HepG2 (cell line): ENCODE measurements around the gene GAD2. TPM values are rescaled to one million over a fixed set of nuclear protein-coding genes. Genes with fewer than 3 reads are reported as not detected.

Experiments
- ATAC-seq: fragments of 200-7000 bp; cut with Tn5 transposase; 3 replicates; pipeline ENCODE4 v1.9.1; 2020; ENCODE audit warnings: mild to moderate bottlenecking, moderate library complexity
- BruUV-seq: library from RNA; stranded (reverse); fragments of 400-500 nt; replicated peaks from 2 replicates; lab custom pipeline; 2021; lab: Mats Ljungman, UMichigan
- CTCF ChIA-PET: fragments of 300-600 bp; formaldehyde crosslinking; extraction: SDS; loops from one replicate; lab custom pipeline; 2021; ENCODE audit warnings: low total read pairs, inconsistent platforms, low intra/inter-chr PET ratio; lab: Yijun Ruan, JAX
- POLR2A ChIA-PET: fragments of 350-600 bp; sonication (Branson Sonifier 250); formaldehyde crosslinking; loops from one replicate; lab custom pipeline; 2020; ENCODE audit warnings: antibody characterized with exemption, inconsistent platforms; lab: Yijun Ruan, JAX
- DNase-seq: peaks from one replicate; pipeline ENCODE4 v3.0.0-alpha.2; 2015; ENCODE audit warnings: low spot score
- FAIRE-seq: peaks from 3 replicates; lab custom pipeline; 2011; peaks lifted over from hg19 to GRCh38; lab: Jason Lieb, UNC
- H2AFZ ChIP-seq: one replicate; pipeline ENCODE4 v1.6.1; 2011; ENCODE audit warnings: low read length, inconsistent platforms
- H3K27ac ChIP-seq: fragments of 300-600 bp; 3 replicates; pipeline ENCODE4 v1.8.0; 2011; ENCODE audit warnings: mixed run types, mild to moderate bottlenecking, mixed read lengths, low read length, inconsistent platforms; ENCODE audit not compliant: insufficient read depth; ENCODE audit errors: extremely low read length
- H3K27me3 ChIP-seq, 2 experiments: fragments of 200-600 bp in 1 of 2; 2 replicates in 1 of 2; 3 replicates in 1 of 2; pipeline versions ENCODE4 v1.6.0 to v1.8.0; 2011; ENCODE audit warnings: low read length in 2 of 2, mild to moderate bottlenecking in 2 of 2, moderate library complexity in 2 of 2, inconsistent platforms in 1 of 2; ENCODE audit not compliant: insufficient read depth in 2 of 2, control insufficient read depth in 1 of 2
- H3K36me3 ChIP-seq, 2 experiments: fragments of 200-600 bp in 1 of 2; replicated peaks in 1 of 2; 2 replicates in 1 of 2; 3 replicates in 1 of 2; pipeline versions ENCODE4 v1.5.1 to v1.8.0; 2011; ENCODE audit warnings: low read length in 2 of 2, inconsistent platforms in 1 of 2; ENCODE audit not compliant: insufficient read depth in 2 of 2, control insufficient read depth in 1 of 2
- H3K4me1 ChIP-seq: 2 replicates; pipeline ENCODE4 v1.5.1; 2012; ENCODE audit warnings: low read length, inconsistent platforms; ENCODE audit not compliant: insufficient read depth
- H3K4me2 ChIP-seq: 2 replicates; pipeline ENCODE4 v1.6.0; 2011; ENCODE audit warnings: low read depth, low read length, inconsistent platforms
- H3K4me3 ChIP-seq, 3 experiments: fragments of 200-600 bp in 1 of 3; sonication (generic), shearing (Covaris generic) in 1 of 3; replicated peaks in 1 of 3; 2 replicates each; pipeline ENCODE4 v1.5.1; 2011 to 2016; ENCODE audit warnings: low read length in 3 of 3, inconsistent platforms in 2 of 3, low read depth in 2 of 3, mild to moderate bottlenecking in 2 of 3, control low read depth in 1 of 3, mixed read lengths in 1 of 3; ENCODE audit not compliant: insufficient read depth in 1 of 3
- H3K79me2 ChIP-seq: one replicate; pipeline ENCODE4 v1.6.1; 2011; ENCODE audit warnings: low read length, inconsistent platforms; ENCODE audit not compliant: insufficient read depth
- H3K9ac ChIP-seq: 2 replicates; pipeline ENCODE4 v1.6.0; 2011; ENCODE audit warnings: mild to moderate bottlenecking, low read depth, low read length, inconsistent platforms; ENCODE audit not compliant: insufficient read depth
- H3K9me3 ChIP-seq: 2 replicates; pipeline ENCODE4 v1.5.1; 2012; ENCODE audit warnings: mild to moderate bottlenecking, low read length
- H4K20me1 ChIP-seq: 2 replicates; pipeline ENCODE4 v1.6.0; 2011; ENCODE audit warnings: inconsistent platforms, mild to moderate bottlenecking, low read length, moderate library complexity; ENCODE audit not compliant: insufficient read depth
- BORCS8-MEF2B ChIP-seq: sonication (generic); formaldehyde crosslinking; IDR thresholded peaks from 2 replicates; pipeline ENCODE4 v1.8.0; 2022; ENCODE audit warnings: mild to moderate bottlenecking, missing genetic modification reagents
- HMG20B ChIP-seq: conservative IDR thresholded peaks from 2 replicates; pipeline ENCODE4 v1.6.1; 2016; ENCODE audit warnings: missing genetic modification reagents, missing compliant biosample characterization
- PITX1 ChIP-seq: sonication (generic); formaldehyde crosslinking; IDR thresholded peaks from 2 replicates; pipeline ENCODE4 v1.5.1; 2020; ENCODE audit warnings: mild to moderate bottlenecking, missing genetic modification reagents
- ZNF598 ChIP-seq: sonication (generic); formaldehyde crosslinking; IDR thresholded peaks from 2 replicates; pipeline ENCODE4 v1.5.1; 2020; ENCODE audit warnings: mild to moderate bottlenecking, missing genetic modification reagents, borderline replicate concordance
- ZNF777 ChIP-seq: sonication (generic); formaldehyde crosslinking; IDR thresholded peaks from 2 replicates; pipeline ENCODE4 v1.4.0; 2020; ENCODE audit warnings: missing genetic modification reagents
- WGBS: methylation state at CpG from one replicate; pipeline ENCODE4 v1.1.6; 2017; ENCODE audit warnings: low lambda C conversion rate; 5-methylcytosine and 5-hydroxymethylcytosine counted together
- in situ Hi-C: cut with HindIII; loops from 2 replicates; pipeline ENCODE4 v1.10.0; 2017; ENCODE audit warnings: low pct_unique_long_range_greater_than_20kb; ENCODE audit not compliant: extremely low pct_ligation_motif_present
- intact Hi-C: fragments of 100-400 bp; cut with micrococcal nuclease; formaldehyde crosslinking; loops from one replicate; pipeline ENCODE4 v1.10.0; 2022; ENCODE audit not compliant: unreplicated experiment
- polyA plus RNA-seq, 8 experiments: library from polyadenylated mRNA; depleted of rRNA in 3 of 8; stranded (reverse) in 7 of 8; unstranded in 1 of 8; fragments of >200 nt; fragmentation: Illumina TruSeq in 4 of 8; extraction: Trizol in 4 of 8; gene quantifications; 2 replicates each; pipeline versions ENCODE4 v1.2.1 to v1.2.3, GENCODE V29; 2011 to 2016; ENCODE audit warnings: low read depth in 4 of 8, missing spikeins in 1 of 8, mixed read lengths in 1 of 8; ENCODE audit not compliant: insufficient read depth in 1 of 8
- total RNA-seq, 5 experiments: library from RNA; depleted of rRNA; stranded (reverse); fragments of >200 nt; fragmentation: Illumina TruSeq; extraction: Trizol; gene quantifications; 2 replicates each; pipeline ENCODE4 v1.2.3, GENCODE V29; 2016; ENCODE audit warnings: low read depth in 1 of 5
- TF ChIP-seq, protein P1 (sequence below): sonication (generic); formaldehyde crosslinking; IDR thresholded peaks from 2 replicates; pipeline ENCODE4 v1.4.0; 2020; ENCODE audit warnings: missing genetic modification reagents
- TF ChIP-seq, protein P2 (sequence below): sonication (generic); formaldehyde crosslinking; IDR thresholded peaks from 2 replicates; pipeline ENCODE4 v1.5.0; 2020; ENCODE audit warnings: mild to moderate bottlenecking, missing genetic modification reagents, borderline replicate concordance
- TF ChIP-seq, protein P3 (sequence below): sonication (generic); formaldehyde crosslinking; conservative IDR thresholded peaks from 2 replicates; pipeline ENCODE4 v1.4.0; 2020; ENCODE audit warnings: missing genetic modification reagents
- TF ChIP-seq, protein P4 (sequence below): sonication (generic); formaldehyde crosslinking; IDR thresholded peaks from 2 replicates; pipeline ENCODE4 v1.5.0; 2020; ENCODE audit warnings: mild to moderate bottlenecking, missing genetic modification reagents, moderate library complexity

GAD2 gene
- total and polyA plus RNA-seq, 2 of the 13 experiments (the other 11 are each of a cell fraction or from before 2014, with no cell fraction given): not detected

DNA sequence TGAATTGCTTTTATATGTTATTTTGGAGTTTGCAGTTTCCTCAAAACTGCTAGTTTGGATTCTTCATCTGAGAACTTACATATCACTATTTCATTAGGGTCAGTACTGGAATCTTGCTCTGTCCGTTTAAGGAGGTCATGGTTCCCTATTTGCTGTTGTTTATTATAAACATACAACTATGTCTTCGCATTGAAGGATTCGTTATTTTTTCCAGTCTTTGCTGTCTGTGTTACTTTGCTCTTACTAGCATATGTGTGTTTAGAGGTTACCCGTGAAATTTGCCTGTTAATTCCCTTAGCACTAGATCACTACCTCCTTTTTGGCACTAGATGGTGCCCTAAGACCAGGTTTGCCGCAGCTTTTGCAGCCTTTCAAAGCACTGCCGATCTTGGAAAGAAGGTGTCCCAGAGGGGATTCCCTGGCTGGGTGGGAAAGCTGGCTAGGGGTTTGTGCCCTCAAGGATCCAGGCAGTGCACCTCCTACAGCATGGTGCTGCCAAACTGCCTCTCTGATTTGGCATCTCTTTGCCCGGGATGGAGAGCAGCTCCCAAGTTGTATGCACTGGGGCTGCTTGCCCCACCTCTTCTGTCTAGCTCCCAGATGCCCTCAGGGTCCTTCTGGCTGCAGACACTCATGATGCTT lies 118.5 kb downstream of the GAD2 start:
- ATAC-seq: peak; percentile 88
- POLR2A ChIA-PET: no interaction called here
- H3K4me1 ChIP-seq: peaks cover 5% of the 10 kb centered on the region
- peak; percentile 50 for DNase-seq
- BruUV-seq: no TSS peak
- WGBS: 1% methylated on average over 6 of the region's 7 CpGs
- H3K27me3 ChIP-seq: peaks cover 0 to 4% of the 10 kb centered on the region in 2 experiments; a peak in 1 of 5 replicates
- no peak overlapping the region for H2AFZ ChIP-seq
- no peaks in the 10 kb centered on the region for H3K9me3 ChIP-seq
- peak; percentile 77 for FAIRE-seq
- in situ Hi-C loops (loop anchor here (5.0 to 25.0 kb wide), 3 partner anchors 227 to 1027 kb away; no protein-coding TSS in a partner anchor), intact Hi-C loops (loop anchor here (1.0 to 5.0 kb wide), 2 partner anchors 222 to 392 kb away; no protein-coding TSS in a partner anchor)
- no peak overlapping the region for H3K27ac ChIP-seq
- no peaks in the 10 kb centered on the region for H3K79me2 ChIP-seq
- CTCF ChIA-PET: interaction anchor here (1.1 to 2.9 kb wide), 2 partner anchors 221 to 1025 kb away, joined by 3 to 40 read pairs; no protein-coding TSS in a partner anchor
- H4K20me1 ChIP-seq: no peaks in the 10 kb centered on the region
- H3K36me3 ChIP-seq: no peaks in the 10 kb centered on the region
- H3K4me2 ChIP-seq: peak overlapping the region; percentile 50
- no peak overlapping the region for H3K4me3 ChIP-seq
- H3K9ac ChIP-seq: no peak overlapping the region
- TF ChIP-seq, protein P1, sequence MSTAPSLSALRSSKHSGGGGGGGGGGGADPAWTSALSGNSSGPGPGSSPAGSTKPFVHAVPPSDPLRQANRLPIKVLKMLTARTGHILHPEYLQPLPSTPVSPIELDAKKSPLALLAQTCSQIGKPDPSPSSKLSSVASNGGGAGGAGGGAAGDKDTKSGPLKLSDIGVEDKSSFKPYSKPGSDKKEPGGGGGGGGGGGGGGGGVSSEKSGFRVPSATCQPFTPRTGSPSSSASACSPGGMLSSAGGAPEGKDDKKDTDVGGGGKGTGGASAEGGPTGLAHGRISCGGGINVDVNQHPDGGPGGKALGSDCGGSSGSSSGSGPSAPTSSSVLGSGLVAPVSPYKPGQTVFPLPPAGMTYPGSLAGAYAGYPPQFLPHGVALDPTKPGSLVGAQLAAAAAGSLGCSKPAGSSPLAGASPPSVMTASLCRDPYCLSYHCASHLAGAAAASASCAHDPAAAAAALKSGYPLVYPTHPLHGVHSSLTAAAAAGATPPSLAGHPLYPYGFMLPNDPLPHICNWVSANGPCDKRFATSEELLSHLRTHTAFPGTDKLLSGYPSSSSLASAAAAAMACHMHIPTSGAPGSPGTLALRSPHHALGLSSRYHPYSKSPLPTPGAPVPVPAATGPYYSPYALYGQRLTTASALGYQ (CRISPR knock-in tag): no peak
- TF ChIP-seq, protein P2, sequence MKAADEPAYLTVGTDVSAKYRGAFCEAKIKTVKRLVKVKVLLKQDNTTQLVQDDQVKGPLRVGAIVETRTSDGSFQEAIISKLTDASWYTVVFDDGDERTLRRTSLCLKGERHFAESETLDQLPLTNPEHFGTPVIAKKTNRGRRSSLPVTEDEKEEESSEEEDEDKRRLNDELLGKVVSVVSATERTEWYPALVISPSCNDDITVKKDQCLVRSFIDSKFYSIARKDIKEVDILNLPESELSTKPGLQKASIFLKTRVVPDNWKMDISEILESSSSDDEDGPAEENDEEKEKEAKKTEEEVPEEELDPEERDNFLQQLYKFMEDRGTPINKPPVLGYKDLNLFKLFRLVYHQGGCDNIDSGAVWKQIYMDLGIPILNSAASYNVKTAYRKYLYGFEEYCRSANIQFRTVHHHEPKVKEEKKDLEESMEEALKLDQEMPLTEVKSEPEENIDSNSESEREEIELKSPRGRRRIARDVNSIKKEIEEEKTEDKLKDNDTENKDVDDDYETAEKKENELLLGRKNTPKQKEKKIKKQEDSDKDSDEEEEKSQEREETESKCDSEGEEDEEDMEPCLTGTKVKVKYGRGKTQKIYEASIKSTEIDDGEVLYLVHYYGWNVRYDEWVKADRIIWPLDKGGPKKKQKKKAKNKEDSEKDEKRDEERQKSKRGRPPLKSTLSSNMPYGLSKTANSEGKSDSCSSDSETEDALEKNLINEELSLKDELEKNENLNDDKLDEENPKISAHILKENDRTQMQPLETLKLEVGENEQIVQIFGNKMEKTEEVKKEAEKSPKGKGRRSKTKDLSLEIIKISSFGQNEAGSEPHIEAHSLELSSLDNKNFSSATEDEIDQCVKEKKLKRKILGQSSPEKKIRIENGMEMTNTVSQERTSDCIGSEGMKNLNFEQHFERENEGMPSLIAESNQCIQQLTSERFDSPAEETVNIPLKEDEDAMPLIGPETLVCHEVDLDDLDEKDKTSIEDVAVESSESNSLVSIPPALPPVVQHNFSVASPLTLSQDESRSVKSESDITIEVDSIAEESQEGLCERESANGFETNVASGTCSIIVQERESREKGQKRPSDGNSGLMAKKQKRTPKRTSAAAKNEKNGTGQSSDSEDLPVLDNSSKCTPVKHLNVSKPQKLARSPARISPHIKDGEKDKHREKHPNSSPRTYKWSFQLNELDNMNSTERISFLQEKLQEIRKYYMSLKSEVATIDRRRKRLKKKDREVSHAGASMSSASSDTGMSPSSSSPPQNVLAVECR (CRISPR knock-in tag): no peak
- TF ChIP-seq, protein P3, sequence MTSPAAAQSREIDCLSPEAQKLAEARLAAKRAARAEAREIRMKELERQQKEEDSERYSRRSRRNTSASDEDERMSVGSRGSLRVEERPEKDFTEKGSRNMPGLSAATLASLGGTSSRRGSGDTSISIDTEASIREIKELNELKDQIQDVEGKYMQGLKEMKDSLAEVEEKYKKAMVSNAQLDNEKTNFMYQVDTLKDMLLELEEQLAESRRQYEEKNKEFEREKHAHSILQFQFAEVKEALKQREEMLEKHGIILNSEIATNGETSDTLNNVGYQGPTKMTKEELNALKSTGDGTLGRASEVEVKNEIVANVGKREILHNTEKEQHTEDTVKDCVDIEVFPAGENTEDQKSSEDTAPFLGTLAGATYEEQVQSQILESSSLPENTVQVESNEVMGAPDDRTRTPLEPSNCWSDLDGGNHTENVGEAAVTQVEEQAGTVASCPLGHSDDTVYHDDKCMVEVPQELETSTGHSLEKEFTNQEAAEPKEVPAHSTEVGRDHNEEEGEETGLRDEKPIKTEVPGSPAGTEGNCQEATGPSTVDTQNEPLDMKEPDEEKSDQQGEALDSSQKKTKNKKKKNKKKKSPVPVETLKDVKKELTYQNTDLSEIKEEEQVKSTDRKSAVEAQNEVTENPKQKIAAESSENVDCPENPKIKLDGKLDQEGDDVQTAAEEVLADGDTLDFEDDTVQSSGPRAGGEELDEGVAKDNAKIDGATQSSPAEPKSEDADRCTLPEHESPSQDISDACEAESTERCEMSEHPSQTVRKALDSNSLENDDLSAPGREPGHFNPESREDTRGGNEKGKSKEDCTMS: no peak
- TF ChIP-seq BORCS8-MEF2B (CRISPR knock-in tag): no peak
- 0 out of 2 replicates have a peak, but pooled peaks have one; percentile 19 for TF ChIP-seq PITX1 (CRISPR knock-in tag)
- TF ChIP-seq HMG20B (CRISPR knock-in tag): no peak
- TF ChIP-seq, protein P4, sequence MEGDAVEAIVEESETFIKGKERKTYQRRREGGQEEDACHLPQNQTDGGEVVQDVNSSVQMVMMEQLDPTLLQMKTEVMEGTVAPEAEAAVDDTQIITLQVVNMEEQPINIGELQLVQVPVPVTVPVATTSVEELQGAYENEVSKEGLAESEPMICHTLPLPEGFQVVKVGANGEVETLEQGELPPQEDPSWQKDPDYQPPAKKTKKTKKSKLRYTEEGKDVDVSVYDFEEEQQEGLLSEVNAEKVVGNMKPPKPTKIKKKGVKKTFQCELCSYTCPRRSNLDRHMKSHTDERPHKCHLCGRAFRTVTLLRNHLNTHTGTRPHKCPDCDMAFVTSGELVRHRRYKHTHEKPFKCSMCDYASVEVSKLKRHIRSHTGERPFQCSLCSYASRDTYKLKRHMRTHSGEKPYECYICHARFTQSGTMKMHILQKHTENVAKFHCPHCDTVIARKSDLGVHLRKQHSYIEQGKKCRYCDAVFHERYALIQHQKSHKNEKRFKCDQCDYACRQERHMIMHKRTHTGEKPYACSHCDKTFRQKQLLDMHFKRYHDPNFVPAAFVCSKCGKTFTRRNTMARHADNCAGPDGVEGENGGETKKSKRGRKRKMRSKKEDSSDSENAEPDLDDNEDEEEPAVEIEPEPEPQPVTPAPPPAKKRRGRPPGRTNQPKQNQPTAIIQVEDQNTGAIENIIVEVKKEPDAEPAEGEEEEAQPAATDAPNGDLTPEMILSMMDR: peak; percentile 90
- TF ChIP-seq ZNF777 (CRISPR knock-in tag): no peak
- no peak for TF ChIP-seq ZNF598 (CRISPR knock-in tag)
